Fibroblast of skin of right quadriceps (primary cell): ENCODE measurements around the gene CUEDC2.
"Not testable (repeated sequence)": the region's sequence is repeated elsewhere in the genome, so short reads cannot be mapped to it uniquely, and the experiment has no call there.

Experiments
- DNase-seq: peaks from one replicate; pipeline ENCODE4 v3.0.0-alpha.2; 2013

Gene CUEDC2

DNA sequence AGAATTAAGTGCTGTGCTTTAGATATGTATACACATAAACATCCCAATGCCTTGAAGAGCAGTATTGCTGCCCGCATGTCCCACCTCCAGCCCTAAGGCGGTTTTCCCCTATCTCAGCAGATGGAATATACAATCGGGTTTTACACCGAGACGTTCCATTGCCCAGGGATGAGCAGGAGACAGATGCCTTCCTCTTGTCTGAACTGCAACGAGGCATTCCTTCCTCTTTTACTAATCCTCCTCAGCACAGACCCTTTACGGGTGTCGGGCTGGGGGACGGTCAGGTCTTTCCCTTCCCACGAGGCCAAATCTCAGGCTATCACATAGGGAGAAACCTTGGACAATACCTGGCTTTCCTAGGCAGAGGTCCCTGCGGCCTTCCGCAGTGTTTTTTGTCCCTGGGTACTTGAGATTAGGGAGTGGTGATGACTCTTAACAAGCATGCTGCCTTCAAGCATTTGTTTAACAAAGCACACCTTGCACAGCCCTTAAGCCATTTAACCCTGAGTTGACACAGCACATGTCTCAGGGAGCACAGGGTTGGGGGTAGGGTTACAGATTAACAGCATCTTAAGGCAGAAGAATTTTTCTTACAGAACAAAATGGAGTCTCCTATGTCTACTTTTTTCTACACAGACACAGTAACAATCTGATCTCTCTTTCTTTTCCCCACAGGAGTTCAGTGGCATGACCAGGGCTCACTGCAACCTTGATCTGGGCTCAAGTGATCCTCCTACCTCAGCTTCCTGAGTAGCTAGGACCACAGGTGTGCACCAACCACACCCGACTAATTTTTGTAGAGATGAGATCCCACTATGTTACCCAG is 22.5 kb upstream of the CUEDC2 start:
- not testable (repeated sequence) for DNase-seq

GRCh38 chr10:102453502-102453901 is 21.1 kb upstream of the CUEDC2 start:
- DNase-seq, result no peak

DNA sequence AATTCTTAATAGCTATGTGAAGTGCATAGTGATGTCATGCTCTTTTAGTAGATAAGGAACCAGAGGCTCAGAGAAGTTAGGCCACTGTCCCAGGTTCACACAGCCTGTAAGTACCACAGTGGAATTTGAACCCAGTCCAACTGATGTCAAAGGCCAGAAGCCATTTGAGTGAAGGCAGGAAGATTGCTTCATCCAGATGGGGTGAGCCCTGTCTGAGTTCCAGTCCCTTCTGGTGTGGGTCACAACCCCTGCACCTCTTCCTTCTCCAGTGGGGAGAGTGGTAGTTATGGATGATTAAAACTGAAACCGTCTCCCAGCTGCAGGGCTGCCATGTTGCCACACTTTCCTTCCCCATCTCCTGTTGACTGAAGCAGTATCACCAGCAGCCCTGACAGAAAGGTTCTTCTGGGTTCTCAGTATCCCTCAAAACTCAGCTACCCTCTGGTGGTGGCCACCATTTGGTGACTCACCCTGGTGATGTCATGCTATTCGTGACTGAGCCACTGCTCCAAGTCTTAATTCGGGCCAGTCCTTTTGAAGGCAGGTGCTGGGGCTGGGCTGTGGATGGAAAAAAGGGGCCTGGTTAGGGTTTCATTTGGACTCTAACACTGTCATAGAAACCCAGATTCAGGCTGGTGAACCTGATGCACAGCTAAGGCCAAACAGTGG is 20.4 kb upstream of the CUEDC2 start:
- DNase-seq, result peak; percentile 55

GRCh38 chr10:102451105-102451969 is 19.0 kb upstream of the CUEDC2 start, which contains the start of gene C10orf95:
Gene C10orf95, minus strand, starts transcription at chr10:102451543. Its CDS starts 450 bp downstream, at chr10:102451093.
- DNase-seq, result no peak

DNA sequence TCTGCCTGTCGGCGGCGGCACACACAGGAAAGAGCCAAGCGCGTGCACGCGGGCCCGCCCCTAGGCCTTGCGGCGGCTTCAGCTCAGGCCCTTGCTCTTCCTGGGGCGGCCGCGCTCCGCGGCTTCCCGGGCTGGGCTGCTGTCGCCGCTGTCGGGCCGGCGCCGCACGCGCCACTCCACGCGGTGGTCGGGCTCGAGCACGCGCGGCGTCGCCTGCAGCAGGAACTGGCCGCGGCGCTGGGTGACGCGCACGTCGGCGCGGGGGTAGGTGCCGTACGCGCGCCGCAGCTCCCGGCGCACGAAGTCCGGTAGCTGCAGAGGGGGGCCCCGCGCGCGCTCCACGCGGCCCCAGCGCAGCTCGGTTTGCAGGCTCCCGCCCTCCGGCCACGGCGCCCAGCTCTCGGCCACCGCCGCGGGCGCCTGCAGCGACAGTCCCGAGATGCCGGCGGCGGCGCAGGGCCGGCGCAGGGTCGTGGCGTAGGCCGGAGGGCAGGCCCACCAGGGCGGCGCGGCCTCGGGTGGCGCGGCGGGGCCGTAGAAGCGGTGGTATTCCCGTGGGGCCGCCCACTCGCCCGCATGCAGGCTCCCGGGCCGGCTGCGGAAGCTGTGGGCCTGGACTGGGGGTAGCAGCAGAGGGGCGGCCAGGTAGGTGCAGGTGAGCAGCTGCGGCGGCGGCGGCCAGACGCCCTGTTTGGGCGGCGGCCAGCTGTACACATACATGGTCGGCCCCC is 18.2 kb upstream of the CUEDC2 start:
- DNase-seq, result peak; percentile 75

- no peak for DNase-seq
These were observed 17.7 kb upstream of the CUEDC2 start for GRCh38 chr10:102450124-102450373.

DNA sequence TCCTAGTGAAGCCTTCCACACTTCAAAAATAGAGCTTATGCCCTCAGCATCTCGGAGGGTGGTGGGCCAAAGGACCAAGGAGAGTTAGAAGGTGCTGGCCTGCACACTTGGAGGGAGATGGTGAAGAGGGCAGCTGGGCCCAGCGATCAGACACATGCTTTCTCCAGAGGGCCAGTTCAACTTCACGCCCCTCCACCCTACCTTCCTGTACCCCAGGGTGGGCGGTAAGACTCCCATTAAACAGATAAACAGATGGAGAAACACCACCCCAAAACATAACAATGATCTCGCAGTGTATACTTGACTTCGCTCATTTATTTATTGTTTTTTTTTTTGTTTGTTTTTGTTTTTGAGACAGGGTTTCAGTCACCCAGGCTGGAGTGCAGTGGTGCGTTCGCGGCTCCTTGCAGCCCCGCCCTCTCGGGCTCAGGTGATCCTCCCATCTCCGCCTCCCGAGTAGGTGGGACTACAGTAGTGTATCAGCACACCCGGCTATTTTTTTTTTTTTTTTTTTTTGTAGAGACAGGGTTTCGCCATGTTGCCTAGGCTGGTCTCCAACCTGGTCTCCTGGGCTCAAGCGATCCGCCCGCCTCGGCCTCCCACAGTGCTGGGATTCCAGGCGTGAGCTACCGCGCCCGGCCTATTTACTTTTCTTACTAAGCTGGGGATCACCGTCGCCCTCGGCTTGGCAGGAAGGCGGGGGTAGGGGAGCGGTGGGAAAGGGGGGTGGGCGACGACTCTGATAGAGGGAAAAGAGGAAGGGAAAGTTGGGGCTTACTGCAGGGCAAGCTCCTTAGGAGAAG is 17.1 kb upstream of the CUEDC2 start:
- peak; percentile 37 for DNase-seq

GRCh38 chr10:102444851-102445250 is 12.5 kb upstream of the CUEDC2 start:
- no peak for DNase-seq

- DNase-seq, result no peak
These were observed 6.0 kb upstream of the CUEDC2 start for GRCh38 chr10:102438374-102438773.

DNA sequence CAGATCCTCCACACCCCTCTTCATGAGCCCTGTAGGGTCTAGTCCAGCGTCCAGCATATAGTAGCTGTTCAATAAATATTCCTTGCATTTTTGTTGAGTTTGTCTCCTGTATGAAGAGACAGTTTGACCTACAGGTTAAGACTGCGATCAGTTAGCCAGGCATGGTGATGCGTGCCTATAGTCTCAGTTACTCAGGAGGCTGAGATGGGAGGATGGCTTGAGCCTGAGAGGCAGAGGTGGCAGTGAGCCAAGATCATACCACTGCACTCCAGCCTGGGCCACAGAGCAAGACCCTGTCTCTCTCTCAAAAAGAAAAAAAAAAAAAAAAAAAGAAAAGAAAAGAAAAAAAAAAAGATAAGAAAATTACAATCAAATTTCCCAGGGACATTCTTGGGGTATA is 5.1 kb upstream of the CUEDC2 start:
- no peak for DNase-seq

DNA sequence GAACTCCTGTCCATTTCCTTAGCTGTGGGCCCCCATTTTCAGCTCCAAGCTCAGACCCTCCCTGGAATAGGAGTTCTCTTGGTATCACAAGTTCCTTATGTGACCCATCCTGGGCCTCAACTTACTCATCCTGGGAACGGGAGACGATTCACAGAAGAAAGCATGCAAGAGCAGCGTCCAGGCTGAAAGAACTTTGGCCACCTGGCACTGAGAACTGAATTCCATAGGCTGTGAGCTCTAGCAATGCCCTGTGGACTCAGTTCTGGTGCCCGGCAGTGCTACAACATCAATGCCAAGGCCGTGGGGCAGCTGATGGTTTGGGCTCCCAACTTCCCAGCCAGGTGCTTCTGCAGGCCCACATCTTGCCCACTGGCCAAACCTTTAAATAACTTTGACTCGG is 3.9 kb upstream of the CUEDC2 start:
- DNase-seq, result no peak

DNA sequence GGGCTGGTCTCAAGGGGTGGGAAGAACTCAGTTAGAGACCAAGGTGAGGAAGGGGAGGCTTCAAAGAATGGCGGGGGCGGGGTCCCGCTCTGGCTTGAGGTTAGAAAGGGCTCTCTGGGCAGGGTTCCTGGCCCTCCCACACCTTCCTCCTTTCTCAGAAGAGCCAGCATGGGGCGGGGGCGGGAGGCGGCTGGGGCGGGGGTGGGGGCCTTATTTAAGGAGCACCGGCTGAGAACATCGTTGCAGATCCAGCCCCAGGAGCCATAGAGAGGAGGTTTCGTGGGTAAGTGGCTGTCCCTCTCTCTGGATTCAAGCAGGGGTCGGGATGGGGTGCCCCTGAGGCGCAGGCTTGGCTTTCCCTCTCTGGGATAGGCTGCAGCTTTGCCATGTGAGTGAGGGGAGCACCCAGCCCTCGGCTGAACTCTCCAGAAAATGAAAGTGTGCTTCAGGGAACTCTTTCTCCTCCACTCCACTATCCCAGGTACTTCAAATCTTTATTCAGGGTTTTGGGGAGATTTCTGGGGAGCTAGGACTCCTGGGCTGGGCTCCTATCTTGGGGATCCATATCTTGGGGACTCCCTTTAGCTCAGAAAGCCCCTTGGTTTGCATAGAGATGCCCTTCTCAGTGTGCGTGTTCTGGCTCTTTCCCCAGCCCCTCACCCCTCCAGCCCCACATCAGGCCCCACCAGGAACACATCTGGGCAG is 3.3 kb upstream of the CUEDC2 start:
- DNase-seq, result no peak

- DNase-seq, result no peak
These were observed 2.7 kb upstream of the CUEDC2 start for GRCh38 chr10:102435133-102435497.

- DNase-seq, result peak; percentile 75
These were observed 2.2 kb upstream of the CUEDC2 start for GRCh38 chr10:102434394-102435132.

DNA sequence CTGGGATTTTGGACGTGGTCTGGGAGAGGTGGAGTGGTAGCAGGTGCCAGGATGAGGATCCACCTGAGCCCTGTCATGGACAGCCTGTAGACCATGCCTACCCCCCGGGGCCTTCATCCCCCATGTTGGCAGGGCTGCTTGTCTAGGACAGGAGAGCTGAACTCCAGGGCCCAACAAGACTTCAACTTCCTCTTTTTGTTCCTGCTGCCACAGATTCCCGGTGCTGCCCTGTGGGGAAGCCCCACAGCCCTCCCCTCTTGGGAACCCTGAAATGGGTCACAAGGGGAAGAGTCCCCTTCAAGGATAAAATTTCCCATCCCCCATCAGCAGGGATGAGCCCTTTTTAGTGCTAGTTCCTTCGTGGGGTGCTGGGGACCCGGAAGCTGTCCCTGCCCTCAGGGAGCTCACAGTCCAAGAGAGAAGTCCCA is 1.3 kb upstream of the CUEDC2 start:
- no peak for DNase-seq

DNA sequence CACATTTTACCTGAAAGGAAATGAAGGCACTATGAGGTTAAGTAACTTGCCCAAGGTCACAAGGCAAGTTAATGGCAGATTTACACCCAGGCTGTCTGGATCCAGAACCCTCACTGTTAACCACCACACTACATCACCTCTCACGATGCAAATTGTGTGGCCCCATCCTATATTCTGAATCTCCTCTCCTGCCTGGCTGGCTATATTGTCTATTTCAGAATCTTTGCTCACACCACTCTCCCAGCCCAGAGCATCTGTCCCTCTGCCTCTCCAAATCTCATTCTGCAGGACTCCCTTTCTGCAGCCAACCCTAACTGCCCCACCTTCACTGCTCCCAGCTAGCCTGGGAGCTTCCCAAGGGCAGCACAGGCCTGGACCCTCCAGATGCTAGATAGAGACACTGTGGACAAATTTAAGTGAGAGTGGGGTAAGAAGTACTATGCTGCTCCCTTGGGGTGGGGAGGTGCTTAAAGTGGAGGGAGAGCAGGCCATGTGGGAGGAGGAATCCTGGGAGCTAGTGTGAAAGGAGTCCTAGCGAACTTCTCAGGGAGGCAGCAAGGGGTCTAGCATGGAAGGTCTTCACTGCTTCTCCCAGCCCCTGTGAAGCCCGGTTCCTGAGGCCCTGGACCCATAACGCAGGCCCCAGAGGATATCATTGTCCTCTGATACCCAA is 786 bp downstream of the CUEDC2 start:
- DNase-seq, result peak; percentile 42

DNA sequence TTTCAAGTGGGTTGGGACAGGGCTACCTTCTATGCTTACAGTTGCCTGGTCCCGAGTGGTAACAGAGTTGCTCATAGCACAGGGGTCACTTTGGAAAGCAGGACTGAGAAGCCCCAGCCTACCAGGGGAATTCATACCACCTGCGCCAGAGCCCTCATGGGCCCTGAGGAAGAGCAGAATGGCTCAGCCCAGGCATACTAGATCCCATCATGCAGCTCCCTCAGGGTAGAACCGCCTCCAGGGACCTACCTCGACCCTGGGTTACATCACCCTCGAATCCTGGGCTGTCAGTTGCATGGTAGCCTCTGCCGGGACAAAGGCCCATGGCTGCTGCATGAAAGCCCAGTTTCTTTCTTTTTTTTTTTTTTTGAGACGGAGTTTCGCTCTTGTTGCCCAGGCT is 2.9 kb downstream of the CUEDC2 start:
- DNase-seq, result no peak

- peak; percentile 46 for DNase-seq
These were observed 5.5 kb downstream of the CUEDC2 start for GRCh38 chr10:102426803-102427287.

- no peak for DNase-seq
These were observed 6.9 kb downstream of the CUEDC2 start for GRCh38 chr10:102425444-102425843.

GRCh38 chr10:102424916-102425315 is 7.5 kb downstream of the CUEDC2 start:
- DNase-seq, result no peak
